Activated naive CD8-positive, alpha-beta T cell treated with anti-CD3 and anti-CD28 coated beads, Interleukin-2, amount 10 ng/mL, durations not matched to agents 7 days and 5 days (primary cell): ENCODE results near the gene ZNF358. TPM values are rescaled to one million over a fixed set of nuclear protein-coding genes. Genes with fewer than 3 reads are reported as not detected.
"Not testable (repeated sequence)": the region's sequence is repeated elsewhere in the genome, so short reads cannot be mapped to it uniquely, and the experiment has no call there.

Experiments used
- ATAC-seq: fragments of 150-1000 bp; cut with Tn5 transposase; one replicate; pipeline ENCODE4 v1.10.0; 2021; ENCODE audit warnings: low read depth, moderate library complexity
- POLR2A ChIA-PET: fragments of 350-600 bp; sonication (Branson Sonifier 250); formaldehyde crosslinking; loops from one replicate; lab custom pipeline; 2021; ENCODE audit warnings: antibody characterized with exemption; lab: Charles Lee
- DNase-seq: peaks from one replicate; pipeline ENCODE4 v3.0.0; 2021
- H3K27ac Mint-ChIP-seq: one replicate; pipeline ENCODE4 v1.8.0; 2022; ENCODE audit warnings: mild to moderate bottlenecking, mixed read lengths
- H3K27me3 Mint-ChIP-seq: one replicate; pipeline ENCODE4 v1.8.0; 2022; ENCODE audit warnings: mild to moderate bottlenecking, moderate library complexity, mixed read lengths
- H3K36me3 Mint-ChIP-seq: one replicate; pipeline ENCODE4 v1.8.0; 2021; ENCODE audit warnings: mild to moderate bottlenecking, mixed read lengths
- H3K4me1 Mint-ChIP-seq: one replicate; pipeline ENCODE4 v1.8.0; 2021; ENCODE audit warnings: mixed read lengths
- H3K4me3 Mint-ChIP-seq: one replicate; pipeline ENCODE4 v1.8.0; 2022; ENCODE audit warnings: mild to moderate bottlenecking, moderate library complexity, mixed read lengths
- H3K9me3 Mint-ChIP-seq: one replicate; pipeline ENCODE4 v1.8.0; 2021; ENCODE audit warnings: mixed read lengths
- total RNA-seq, 2 experiments: library from RNA; stranded (reverse); gene quantifications; one replicate each; pipeline ENCODE4 v1.2.3, GENCODE V29; 2021

The ZNF358 gene
- total RNA-seq, 2 experiments from 2014 or later: 12.6 to 13.1 TPM

GRCh38 chr19:7528192-7528519 is 12.3 kb downstream of the ZNF358 start:
- no peak for DNase-seq
- no peaks in the 10 kb centered on the region for H3K27me3 Mint-ChIP-seq
- no peaks in the 10 kb centered on the region for H3K4me1 Mint-ChIP-seq
- H3K4me3 Mint-ChIP-seq: no peak overlapping the region
- H3K36me3 Mint-ChIP-seq: peaks cover 2% of the 10 kb centered on the region
- H3K27ac Mint-ChIP-seq: no peak overlapping the region
- no peaks in the 10 kb centered on the region for H3K9me3 Mint-ChIP-seq
- POLR2A ChIA-PET: no interaction called here
- ATAC-seq: no peak

DNA sequence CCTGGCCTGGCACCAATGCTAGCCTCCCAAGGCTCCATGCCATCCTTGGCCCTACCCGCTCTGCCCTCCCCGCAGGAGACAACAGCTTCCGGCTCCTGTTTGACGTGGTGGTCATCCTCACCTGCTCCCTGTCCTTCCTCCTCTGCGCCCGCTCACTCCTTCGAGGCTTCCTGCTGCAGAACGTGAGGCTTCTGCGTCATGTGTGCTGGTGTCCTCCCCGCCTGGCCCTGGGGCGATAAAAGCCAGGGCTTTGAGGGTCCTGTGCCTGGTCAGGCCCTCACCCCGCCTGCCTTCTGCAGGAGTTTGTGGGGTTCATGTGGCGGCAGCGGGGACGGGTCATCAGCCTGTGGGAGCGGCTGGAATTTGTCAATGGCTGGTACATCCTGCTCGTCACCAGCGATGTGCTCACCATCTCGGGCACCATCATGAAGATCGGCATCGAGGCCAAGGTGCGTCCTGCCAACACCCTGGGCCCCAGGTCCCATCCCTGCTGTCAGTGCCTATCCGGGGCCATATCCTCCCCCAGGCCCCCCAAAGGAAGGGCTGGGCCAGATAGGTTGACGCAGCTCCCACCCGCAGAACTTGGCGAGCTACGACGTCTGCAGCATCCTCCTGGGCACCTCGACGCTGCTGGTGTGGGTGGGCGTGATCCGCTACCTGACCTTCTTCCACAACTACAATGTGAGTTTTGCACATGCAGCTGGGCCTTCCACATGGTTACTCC is 12.8 kb downstream of the ZNF358 start:
- POLR2A ChIA-PET: no interaction called here
- Mint-ChIP-seq H3K4me1 (no peaks in the 10 kb centered on the region), H3K27me3 (no peaks in the 10 kb centered on the region), H3K27ac (no peak overlapping the region), H3K4me3 (no peak overlapping the region), H3K9me3 (no peaks in the 10 kb centered on the region), H3K36me3 (peaks cover 2% of the 10 kb centered on the region)
- ATAC-seq (no peak), DNase-seq (no peak)

DNA sequence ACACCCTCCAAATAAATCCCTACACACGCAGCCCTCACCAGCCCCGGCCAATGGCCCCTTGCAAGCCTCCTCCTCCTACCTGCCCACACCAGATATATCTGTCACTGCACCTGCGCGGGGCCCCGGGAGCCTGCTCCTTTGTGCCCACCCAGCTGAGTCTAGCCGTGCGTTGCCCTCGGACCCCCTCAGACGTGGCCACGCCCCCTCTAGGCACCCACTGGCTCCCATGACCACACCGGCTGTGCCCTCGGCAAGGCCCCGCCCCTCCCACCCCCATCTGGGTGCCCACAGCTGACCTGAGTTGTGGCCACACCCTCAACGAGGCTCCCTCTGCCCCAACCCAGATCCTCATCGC is 13.3 kb downstream of the ZNF358 start:
- no peaks in the 10 kb centered on the region for H3K4me1 Mint-ChIP-seq
- no peak overlapping the region for H3K4me3 Mint-ChIP-seq
- no peaks in the 10 kb centered on the region for H3K9me3 Mint-ChIP-seq
- POLR2A ChIA-PET: no interaction called here
- DNase-seq (no peak), ATAC-seq (no peak)
- no peak overlapping the region for H3K27ac Mint-ChIP-seq
- H3K36me3 Mint-ChIP-seq: peaks cover 2% of the 10 kb centered on the region
- no peaks in the 10 kb centered on the region for H3K27me3 Mint-ChIP-seq

DNA sequence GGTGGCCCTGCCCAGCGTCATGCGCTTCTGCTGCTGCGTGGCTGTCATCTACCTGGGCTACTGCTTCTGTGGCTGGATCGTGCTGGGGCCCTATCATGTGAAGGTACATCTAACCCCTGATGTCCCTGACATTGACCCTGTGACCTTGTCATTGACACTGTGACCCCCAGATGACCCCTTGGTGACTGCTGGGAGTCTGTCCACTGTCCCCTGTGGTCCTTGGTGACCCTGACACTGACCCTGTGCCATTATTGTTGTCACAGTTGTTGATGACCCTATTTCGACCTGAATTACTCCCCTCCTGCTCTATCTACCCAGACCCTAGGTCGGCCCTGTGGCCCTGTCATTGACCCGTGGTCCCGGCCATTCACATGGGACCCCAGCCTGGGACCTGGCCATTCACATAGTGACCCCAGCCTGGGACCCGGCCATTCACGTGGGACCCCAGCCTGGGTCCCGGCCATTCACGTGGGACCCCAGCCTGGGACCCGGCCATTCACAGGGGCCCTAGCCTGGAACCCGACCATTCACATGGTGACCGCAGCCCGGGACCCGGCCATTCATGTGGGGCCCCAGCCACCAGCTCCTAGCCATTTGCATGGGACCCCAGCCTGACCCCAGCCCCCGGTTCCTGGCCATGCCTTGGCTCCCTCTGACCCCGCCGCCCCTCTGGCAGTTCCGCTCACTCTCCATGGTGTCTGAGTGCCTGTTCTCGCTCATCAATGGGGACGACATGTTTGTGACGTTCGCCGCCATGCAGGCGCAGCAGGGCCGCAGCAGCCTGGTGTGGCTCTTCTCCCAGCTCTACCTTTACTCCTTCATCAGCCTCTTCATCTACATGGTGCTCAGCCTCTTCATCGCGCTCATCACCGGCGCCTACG is 13.9 kb downstream of the ZNF358 start:
- no peak for ATAC-seq
- Mint-ChIP-seq H3K27ac (no peak overlapping the region), H3K4me1 (peaks cover 1% of the 10 kb centered on the region), H3K36me3 (peaks cover 2% of the 10 kb centered on the region), H3K4me3 (no peak overlapping the region), H3K27me3 (no peaks in the 10 kb centered on the region), H3K9me3 (no peaks in the 10 kb centered on the region)
- DNase-seq: no peak
- POLR2A ChIA-PET: no interaction called here

GRCh38 chr19:7533281-7533885 is 17.5 kb downstream of the ZNF358 start:
- Mint-ChIP-seq H3K9me3 (no peaks in the 10 kb centered on the region), H3K4me1 (peaks cover 10% of the 10 kb centered on the region), H3K36me3 (peaks cover 8% of the 10 kb centered on the region), H3K27me3 (no peaks in the 10 kb centered on the region), H3K27ac (peak overlapping the region; percentile 54), H3K4me3 (peak overlapping the region; percentile 96)
- no peak for DNase-seq
- no peak for ATAC-seq
- POLR2A ChIA-PET: interaction anchor here (3.9 kb wide), 1 partner anchor 11 kb away, joined by 26 read pairs; the partner anchor contains the start of gene MCOLN1

DNA sequence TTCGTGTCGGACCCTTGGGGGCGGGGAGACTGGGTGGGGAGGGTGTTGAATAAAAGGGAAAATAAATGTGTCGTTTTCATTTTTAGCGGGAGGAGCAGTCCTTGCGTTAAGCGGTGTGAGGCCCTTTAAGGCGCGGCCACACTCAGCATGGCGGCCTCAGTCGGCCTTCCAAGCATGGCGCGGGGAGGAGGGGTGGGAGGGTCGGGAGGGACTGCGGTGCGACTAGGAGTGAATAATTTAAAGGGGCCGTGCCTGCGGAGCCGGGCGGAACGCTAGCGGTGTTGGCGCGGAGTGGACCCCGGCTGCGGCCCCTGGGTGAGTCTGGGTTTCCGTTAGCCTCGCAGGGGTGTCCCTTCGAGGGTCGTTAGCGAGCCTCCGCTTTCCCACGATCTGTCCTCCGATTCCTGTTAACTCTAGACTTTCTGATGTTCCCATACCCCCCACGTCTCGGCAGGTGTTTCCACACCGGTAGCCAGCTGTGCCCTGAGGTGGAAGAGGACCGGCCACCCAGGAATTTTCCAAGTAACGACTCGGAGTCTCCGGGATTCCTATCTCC is 18.1 kb downstream of the ZNF358 start:
- ATAC-seq (peak; percentile 32), DNase-seq (peak; percentile 78)
- H3K4me1 Mint-ChIP-seq: peaks cover 10% of the 10 kb centered on the region
- H3K9me3 Mint-ChIP-seq: no peaks in the 10 kb centered on the region
- peak overlapping the region; percentile 96 for H3K4me3 Mint-ChIP-seq
- H3K36me3 Mint-ChIP-seq: peaks cover 13% of the 10 kb centered on the region
- POLR2A ChIA-PET: interaction anchor here (1.2 to 3.9 kb wide), 5 partner anchors 11 to 19 kb away, joined by 3 to 28 read pairs (median 6); partner anchors contain the start of genes MCOLN1 and ZNF358
- peak overlapping the region; percentile 80 for H3K27ac Mint-ChIP-seq
- H3K27me3 Mint-ChIP-seq: no peaks in the 10 kb centered on the region

- ATAC-seq (peak; percentile 21), DNase-seq (no peak)
- Mint-ChIP-seq H3K36me3 (peaks cover 13% of the 10 kb centered on the region), H3K27ac (peak overlapping the region; percentile 80), H3K4me1 (peaks cover 10% of the 10 kb centered on the region), H3K4me3 (peak overlapping the region; percentile 96), H3K9me3 (no peaks in the 10 kb centered on the region), H3K27me3 (no peaks in the 10 kb centered on the region)
- POLR2A ChIA-PET: interaction anchor here (1.2 to 3.9 kb wide), 5 partner anchors 10 to 18 kb away, joined by 3 to 28 read pairs (median 6); partner anchors contain the start of genes MCOLN1 and ZNF358
Observed at GRCh38 chr19:7534531-7535046, 18.7 kb downstream of the ZNF358 start.

DNA sequence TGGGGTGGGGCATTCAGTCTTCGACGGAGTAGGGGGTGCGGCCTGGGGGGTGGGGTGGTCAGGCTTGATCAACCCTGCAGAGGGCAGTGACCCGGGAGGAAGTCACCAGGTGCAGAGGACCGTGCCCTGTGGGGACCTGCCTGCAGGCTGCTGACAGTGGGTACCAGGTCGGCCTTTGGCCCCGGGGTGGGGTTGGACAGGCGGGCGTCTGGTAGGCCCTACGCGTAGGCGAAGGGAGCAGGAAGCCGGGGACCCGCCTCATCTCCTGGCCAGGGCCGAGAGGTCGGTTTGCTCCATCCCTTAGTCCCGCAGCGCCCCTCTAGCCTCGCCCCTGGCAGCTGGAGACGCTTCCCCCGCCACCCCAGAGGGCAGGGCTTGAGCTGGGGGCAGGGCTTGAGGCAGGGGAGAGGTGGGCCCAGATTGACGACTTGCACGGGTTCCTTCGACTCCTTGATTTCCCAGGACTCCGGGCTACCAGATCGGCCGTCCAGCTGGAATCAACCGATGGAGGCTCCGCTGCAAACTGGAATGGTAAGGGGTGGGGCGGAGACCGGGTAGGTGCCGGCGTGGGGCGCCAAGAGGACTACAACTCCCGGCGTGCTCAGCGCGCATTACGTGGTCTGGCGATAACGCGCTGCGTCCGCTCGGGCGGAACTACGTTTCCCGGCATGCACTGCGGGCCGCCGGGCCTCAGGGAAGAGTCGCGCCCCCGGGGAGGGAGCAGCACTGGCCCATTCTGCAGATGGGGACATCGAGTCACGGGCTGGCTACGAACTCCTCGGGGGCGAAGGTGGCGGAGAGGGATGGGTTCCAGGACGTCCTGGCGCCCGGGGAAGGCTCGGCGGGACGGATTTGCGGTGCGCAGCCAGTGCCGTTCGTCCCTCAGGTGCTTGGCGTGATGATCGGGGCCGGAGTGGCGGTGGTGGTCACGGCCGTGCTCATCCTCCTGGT is 19.4 kb downstream of the ZNF358 start, which contains the start of gene PNPLA6:
PNPLA6 (plus strand) TSS at position 671 of the 951 bp plus-strand sequence; CDS start at position 743, 72 bp downstream.
- Mint-ChIP-seq H3K27ac (peak within 1 kb of the TSS; percentile 92), H3K27me3 (no peaks in the 10 kb centered on the region), H3K4me1 (peaks cover 12% of the 10 kb centered on the region), H3K9me3 (no peaks in the 10 kb centered on the region), H3K36me3 (peaks cover 15% of the 10 kb centered on the region), H3K4me3 (peak within 1 kb of the TSS; percentile 96)
- peak; percentile 78 for ATAC-seq
- DNase-seq: peak; percentile 96
- POLR2A ChIA-PET: interaction anchor here (0.9 to 3.9 kb wide), 6 partner anchors 10 to 33 kb away, joined by 3 to 28 read pairs (median 6); partner anchors contain the start of genes MCOLN1 and ZNF358

DNA sequence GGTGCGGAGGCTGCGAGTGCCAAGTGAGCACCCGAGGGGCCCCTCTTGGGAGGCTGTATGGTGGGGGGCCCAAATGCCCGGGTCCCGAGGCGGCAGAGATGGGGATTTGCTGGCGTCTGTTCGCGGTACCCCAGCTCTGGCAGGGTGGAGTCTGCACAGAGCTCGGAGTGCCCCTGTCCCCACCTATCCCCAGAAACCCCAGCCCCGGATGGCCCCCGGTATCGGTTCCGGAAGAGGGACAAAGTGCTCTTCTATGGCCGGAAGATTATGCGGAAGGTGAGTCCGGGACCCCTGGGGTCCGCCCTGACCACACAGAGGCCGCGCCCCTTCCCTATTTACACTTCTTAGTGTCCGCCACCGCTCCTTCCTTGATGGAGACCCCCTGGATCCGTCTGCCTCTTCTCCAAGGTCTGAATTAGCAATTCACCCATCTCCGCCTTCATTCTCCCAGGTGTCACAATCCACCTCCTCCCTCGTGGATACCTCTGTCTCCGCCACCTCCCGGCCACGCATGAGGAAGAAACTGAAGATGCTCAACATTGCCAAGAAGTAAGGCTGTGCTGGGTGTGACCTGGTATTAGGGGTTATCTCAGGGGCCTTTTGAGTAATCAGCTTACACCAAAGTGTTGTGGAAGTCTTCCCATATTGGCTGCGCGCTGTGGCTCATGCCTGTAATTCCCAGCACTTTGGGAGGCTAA is 20.2 kb downstream of the ZNF358 start:
- Mint-ChIP-seq H3K27ac (peak overlapping the region; percentile 92), H3K9me3 (no peaks in the 10 kb centered on the region), H3K36me3 (peaks cover 17% of the 10 kb centered on the region), H3K27me3 (no peaks in the 10 kb centered on the region), H3K4me3 (peak overlapping the region; percentile 96), H3K4me1 (peaks cover 12% of the 10 kb centered on the region)
- POLR2A ChIA-PET: interaction anchor here (0.9 to 3.9 kb wide), 3 partner anchors 9 to 32 kb away, joined by 5 to 28 read pairs (median 26); partner anchors contain the start of gene MCOLN1
- DNase-seq (no peak), ATAC-seq (peak; percentile 1)

DNA sequence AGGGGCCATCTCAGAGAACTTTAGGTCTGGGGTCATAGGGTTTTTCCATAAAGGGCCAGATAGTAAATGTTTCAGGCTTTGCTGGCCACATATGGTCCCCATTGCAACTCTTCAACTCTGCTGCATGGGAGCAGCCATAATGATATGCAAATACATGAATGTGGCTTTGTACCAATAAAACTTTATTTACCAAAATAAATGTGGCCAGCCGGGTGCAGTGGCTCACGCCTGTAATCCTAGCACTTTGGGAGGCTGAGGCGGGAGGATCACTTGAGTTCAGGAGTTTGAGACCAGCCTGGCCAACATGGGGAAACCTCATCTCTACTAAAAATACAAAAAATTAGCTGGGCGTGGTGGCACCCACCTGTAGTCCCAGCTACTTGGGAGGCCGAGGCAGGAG is 23.1 kb downstream of the ZNF358 start:
- H3K27ac Mint-ChIP-seq, DNase-seq: not testable (repeated sequence)
- peaks cover 28% of the 10 kb centered on the region for H3K36me3 Mint-ChIP-seq

DNA sequence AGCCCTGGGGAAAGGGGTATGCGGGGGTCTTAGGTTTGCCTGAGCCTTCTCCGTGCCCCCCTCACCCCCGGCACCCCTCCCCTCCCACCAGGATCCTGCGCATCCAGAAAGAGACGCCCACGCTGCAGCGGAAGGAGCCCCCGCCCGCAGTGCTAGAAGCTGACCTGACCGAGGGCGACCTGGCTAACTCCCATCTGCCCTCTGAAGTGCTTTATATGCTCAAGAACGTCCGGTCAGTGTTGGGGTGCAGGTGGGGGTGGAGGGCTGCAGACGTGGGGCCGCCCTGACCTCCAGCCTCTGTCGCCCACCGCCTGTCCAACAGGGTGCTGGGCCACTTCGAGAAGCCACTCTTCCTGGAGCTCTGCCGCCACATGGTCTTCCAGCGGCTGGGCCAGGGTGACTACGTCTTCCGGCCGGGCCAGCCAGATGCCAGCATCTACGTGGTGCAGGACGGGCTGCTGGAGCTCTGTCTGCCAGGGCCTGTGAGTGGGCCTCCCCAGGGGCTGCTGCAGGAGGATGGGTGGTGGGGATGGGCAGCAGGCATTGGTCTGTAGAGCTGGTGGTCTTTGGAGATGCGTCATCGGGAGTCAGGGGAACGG is 24.0 kb downstream of the ZNF358 start:
- POLR2A ChIA-PET: no interaction called here
- no peak for ATAC-seq
- DNase-seq: no peak
- H3K4me1 Mint-ChIP-seq: peaks cover 26% of the 10 kb centered on the region
- peak overlapping the region; percentile 39 for H3K27ac Mint-ChIP-seq
- H3K9me3 Mint-ChIP-seq: no peaks in the 10 kb centered on the region
- H3K36me3 Mint-ChIP-seq: peaks cover 31% of the 10 kb centered on the region
- no peaks in the 10 kb centered on the region for H3K27me3 Mint-ChIP-seq
- H3K4me3 Mint-ChIP-seq: no peak overlapping the region

More for the DNA sequence above, 23.1 kb downstream of the ZNF358 start:
- POLR2A ChIA-PET, H3K27me3 Mint-ChIP-seq, ATAC-seq, H3K4me3 Mint-ChIP-seq, H3K9me3 Mint-ChIP-seq: not testable (repeated sequence)
- peaks cover 19% of the 10 kb centered on the region for H3K4me1 Mint-ChIP-seq
